Muscle of arm (tissue), 12 donors: ENCODE data around the gene ARPC1A. TPM values are rescaled to one million over a fixed set of nuclear protein-coding genes. Genes with fewer than 3 reads are reported as not detected.
A peak's percentile ranks its signal among the peaks of the same experiment; 100 is the strongest.
"Not testable (repeated sequence)": the region's sequence is repeated elsewhere in the genome, so short reads cannot be mapped to it uniquely, and the experiment has no call there.

Experiments used
- DNase-seq: peaks from one replicate; pipeline ENCODE4 v3.0.0-alpha.2; 2013
- polyA plus RNA-seq, 12 donors: library from polyadenylated mRNA; unstranded; fragments of 120-200 nt; gene quantifications; one replicate each; pipeline ENCODE4 v1.2.1, GENCODE V29; 2013; ENCODE audit not compliant: insufficient read length in 12 of 12

Gene ARPC1A
- polyA plus RNA-seq, 12 donors = 46.1 to 84.0 (median 69.8) TPM; not detected in 1

DNA sequence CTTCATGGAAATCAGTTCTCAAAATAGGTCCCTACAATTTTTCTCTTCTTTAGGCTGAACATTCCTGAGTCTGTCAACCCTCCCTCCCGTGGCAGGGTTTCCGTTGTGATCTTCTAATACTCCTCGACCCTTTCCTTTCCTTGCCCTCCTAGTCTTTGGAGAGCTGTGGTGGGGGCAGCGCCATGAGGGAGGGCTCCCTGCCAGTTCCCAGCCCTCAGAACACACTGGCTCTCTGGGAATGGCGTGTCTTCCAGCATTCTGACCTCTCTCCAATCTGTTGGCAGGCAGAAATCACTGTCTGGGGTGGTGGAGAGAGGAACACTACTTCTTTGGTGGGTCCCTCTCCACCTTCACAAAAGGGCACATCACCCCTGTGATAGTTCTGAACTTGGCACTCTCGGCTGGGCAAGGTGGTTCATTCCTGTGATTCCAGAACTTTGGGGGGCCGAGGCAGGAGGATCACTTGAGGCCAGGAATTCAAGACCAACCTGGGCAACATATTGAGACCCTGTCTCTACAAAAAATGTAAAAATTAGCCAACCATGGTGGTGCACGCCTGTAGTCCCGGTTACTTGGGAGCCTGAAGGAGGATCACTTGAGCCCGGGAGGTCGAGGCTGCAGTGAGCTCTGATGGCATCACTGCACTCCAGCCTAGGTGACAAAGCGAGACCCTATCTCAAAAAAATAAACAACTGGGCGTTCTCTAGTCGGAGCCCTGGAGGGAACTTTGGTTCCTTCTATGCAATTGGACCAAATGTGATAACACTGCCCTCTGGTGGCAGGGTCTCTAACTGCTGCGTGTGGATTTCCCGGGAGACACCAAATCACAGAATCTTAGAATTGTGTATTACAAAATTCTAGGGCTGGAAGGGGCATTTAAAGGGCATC lies 13.1 kb upstream of the ARPC1A start:
- peak; percentile 47 for DNase-seq

- no peak for DNase-seq
These were observed 12.5 kb upstream of the ARPC1A start for GRCh38 chr7:99313204-99313573.

- no peak for DNase-seq
These were observed 11.2 kb upstream of the ARPC1A start for GRCh38 chr7:99314504-99314903.

- no peak for DNase-seq
These were observed 5.3 kb upstream of the ARPC1A start for GRCh38 chr7:99320371-99320770.

- not testable (repeated sequence) for DNase-seq
These were observed 3.0 kb upstream of the ARPC1A start for GRCh38 chr7:99322659-99323058.

DNA sequence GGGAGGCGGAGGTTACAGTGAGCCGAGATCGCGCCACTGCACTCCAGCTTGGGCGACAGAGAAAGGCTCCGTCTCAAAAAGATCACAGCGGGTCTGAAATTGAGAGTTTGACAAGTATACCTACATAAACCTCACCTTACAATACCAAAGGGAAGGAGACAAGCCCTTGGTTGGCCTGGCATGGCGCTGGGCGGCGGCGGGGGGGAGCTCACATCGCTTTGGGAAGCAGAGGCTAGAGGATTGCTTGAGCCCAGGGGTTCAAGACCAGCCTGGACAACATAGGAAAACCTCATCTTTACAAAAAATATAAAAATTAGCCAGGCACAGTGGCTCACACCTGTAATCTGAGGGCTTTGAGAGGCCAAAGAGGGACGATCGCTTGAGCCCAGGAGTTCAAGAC lies 1.1 kb upstream of the ARPC1A start:
- no peak for DNase-seq

GRCh38 chr7:99325001-99325493 lies 651 bp upstream of the ARPC1A start:
- DNase-seq = no peak

DNA sequence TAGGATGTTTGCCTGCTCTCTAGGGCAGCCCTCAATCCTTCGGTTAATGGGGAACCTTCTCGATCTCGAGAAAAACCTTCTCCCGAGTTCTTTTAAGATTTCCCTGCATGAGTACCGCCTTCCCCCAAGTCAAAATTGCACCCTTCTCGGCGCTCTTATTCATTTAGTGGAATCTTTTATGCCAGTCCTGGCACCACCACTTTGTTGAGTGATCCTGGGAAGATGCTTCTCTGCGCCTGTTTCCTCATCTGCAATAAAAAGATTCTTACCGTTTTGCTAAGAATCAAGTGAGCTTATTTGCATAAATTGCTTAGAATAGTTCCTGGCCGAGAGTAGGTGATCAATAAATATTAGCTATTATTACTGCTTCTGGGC lies 697 bp downstream of the ARPC1A start:
- peak; percentile 2 for DNase-seq

GRCh38 chr7:99330314-99330961 lies 4.7 kb downstream of the ARPC1A start:
- not testable (repeated sequence) for DNase-seq

- DNase-seq = no peak
These were observed 5.3 kb downstream of the ARPC1A start for GRCh38 chr7:99331002-99331401.

GRCh38 chr7:99339595-99339994 lies 13.9 kb downstream of the ARPC1A start:
- DNase-seq = no peak

- no peak for DNase-seq
These were observed 15.0 kb downstream of the ARPC1A start for GRCh38 chr7:99340659-99341058.

- no peak for DNase-seq
These were observed 18.5 kb downstream of the ARPC1A start for GRCh38 chr7:99344061-99344647.

GRCh38 chr7:99350641-99351040 lies 24.9 kb downstream of the ARPC1A start:
- not testable (repeated sequence) for DNase-seq

DNA sequence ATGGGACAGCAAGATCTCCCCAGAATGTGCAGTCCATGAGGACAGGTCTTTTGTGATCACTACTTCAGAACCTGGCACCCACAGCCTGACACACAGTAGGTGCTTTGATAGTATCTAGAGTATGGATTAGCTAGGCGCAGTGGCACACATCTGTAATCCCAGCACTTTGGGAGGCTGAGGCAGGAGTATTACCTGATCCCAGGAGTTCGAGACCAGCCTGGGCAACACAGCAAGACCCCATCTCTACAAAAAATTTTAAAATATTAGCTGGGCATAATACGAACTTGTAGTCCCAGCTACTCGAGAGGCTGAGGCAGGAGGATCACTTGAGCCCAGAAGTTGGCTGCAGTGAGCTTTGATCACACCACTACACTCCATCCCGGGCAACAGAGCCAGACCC lies 26.5 kb downstream of the ARPC1A start:
- DNase-seq = no peak

DNA sequence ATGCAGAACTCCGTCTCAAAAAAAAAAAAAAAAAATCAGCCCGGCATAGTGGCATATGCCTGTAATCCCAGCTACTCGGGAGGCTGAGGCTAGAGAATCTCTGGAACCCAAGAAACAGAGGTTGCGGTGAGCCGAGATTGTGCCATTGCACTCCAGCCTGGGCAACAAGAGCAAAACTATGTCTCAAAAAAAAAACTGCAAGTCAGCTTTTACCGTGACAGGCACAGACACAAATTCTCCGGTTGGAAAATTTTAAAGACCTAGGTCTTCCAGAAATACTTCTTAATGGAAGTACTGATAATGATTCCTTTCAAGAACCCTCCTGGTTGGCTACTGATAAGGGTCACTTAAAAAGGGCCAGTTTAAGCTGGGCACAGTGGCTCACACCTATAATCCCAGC lies 29.4 kb downstream of the ARPC1A start:
- no peak for DNase-seq

- no peak for DNase-seq
These were observed 32.2 kb downstream of the ARPC1A start for GRCh38 chr7:99357701-99358490.

DNA sequence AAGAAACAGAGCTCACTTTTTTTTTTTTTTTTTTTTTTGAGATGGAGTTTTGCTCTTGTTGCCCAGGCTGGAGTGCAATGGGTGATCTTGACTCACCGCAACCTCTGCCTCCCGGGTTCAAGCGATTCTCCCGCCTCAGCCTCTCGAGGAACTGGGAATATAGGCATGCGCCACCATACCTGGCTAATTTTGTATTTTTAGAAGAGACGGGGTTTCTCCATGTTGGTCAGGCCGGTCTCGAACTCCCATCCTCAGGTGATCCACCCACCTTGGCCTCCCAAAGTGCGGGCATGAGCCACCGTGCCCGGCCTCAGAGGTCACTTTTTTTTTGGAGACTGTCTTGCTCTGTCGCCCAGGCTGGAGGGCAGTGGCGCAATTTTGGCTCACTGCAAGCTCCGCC lies 32.8 kb downstream of the ARPC1A start:
- DNase-seq = not testable (repeated sequence)

GRCh38 chr7:99359465-99360154 lies 33.9 kb downstream of the ARPC1A start:
- DNase-seq = no peak

DNA sequence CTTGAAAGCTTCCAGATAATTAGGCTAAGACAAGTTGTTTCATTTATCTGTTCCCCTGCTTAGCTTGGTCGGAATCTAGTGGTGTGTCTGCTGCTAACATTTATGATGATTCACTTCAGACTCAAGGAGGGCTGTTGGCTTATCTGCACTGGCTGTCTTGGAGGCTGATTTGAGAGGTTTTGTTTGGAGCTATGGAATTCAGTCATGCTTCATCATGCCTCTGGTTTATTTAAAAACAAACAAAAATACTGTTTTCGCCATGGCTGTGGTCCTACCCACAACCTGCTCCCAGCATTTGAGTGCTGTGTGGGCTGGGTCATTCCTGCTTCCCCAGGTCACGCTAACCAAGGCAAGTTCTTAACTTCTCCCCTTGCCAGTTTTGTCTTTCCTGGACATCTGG lies 37.1 kb downstream of the ARPC1A start:
- DNase-seq = no peak

- DNase-seq = no peak
These were observed 37.6 kb downstream of the ARPC1A start for GRCh38 chr7:99363286-99363685.
